Embryonic facial prominence (tissue), 1 donor: ENCODE results near the gene LGR4.
"Not testable (repeated sequence)": the region's sequence is repeated elsewhere in the genome, so short reads cannot be mapped to it uniquely, and the experiment has no call there.

Experiments
- DNase-seq: peaks from one replicate; pipeline ENCODE4 v3.0.0-alpha.2; 2016; ENCODE audit errors: extremely low spot score

Gene LGR4

DNA sequence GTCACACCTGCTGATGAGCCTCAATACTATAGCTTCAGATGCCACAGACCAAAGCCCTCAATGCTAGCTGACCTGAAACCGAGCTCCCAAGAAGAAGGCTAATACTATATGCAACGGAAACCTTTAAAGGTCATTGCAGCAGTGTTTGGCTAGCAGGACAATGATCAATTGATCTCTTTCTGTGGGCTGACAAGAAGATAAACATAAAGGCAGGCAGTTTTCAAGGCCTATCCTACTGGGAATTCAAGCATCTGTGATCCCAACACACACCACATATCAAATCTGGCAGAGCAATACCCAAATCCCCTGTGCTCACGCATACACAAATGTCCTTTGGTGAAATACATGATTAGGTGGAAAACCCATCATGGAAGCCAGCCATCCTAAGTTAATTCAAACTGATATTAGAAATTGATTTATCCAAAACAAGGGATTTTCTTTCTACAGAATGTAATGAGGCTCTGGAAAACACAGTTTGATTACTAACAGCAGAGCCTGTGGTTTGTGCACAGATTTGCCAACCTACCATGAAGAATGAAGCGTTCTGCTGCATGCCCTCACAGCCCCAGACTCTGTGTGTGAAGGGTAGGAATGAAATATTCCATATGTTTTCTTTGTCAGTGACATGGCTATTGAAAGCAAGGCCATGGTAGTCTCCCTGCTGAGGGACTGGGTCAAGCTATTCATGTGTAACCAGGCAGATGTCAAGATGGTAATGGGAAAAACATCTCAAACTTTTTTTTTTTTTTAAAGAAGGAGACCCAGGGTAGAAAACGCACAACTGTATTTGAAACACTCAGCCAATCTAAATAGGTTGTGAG lies 12.2 kb downstream of the LGR4 start:
- no peak for DNase-seq

DNA sequence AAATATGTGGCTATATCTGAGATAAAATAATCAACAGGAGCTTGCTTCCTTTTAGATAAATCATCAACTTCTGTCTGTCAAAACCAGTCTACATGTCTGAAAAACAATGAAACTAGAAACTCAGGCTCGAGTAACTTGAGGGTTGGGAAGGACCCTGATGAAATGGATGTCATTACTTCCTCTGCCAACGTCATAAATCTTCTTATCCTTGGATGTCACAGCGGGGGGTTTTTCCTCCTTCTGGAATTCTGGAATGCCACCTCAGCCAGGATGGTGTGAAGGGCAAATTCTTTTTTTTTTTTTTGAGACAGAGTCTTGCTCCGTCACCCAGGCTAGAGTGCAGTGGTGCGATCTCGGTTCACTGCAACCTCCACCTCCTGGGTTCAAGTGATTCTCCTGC lies 13.4 kb downstream of the LGR4 start:
- no peak for DNase-seq

DNA sequence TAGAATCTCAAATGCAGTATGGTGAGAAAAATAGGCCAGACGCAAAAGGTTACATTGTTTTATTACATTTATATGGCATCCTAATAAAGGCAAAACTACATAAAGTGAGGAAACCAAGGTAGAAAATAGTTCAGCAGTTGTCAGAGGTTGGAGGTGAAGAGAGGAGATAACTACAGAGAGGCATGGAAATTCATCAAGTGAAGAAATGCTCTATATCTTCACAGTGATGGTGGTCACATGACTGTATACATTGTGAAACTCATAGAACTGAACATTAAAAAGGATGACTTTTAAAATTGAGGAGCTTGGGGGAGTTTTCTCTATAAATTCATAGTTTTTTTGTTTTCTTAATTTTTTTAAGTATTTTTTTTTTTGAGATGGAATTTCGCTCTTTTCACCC lies 14.4 kb downstream of the LGR4 start:
- DNase-seq = no peak

GRCh38 chr11:27456795-27457329 lies 15.7 kb downstream of the LGR4 start:
- DNase-seq = no peak

DNA sequence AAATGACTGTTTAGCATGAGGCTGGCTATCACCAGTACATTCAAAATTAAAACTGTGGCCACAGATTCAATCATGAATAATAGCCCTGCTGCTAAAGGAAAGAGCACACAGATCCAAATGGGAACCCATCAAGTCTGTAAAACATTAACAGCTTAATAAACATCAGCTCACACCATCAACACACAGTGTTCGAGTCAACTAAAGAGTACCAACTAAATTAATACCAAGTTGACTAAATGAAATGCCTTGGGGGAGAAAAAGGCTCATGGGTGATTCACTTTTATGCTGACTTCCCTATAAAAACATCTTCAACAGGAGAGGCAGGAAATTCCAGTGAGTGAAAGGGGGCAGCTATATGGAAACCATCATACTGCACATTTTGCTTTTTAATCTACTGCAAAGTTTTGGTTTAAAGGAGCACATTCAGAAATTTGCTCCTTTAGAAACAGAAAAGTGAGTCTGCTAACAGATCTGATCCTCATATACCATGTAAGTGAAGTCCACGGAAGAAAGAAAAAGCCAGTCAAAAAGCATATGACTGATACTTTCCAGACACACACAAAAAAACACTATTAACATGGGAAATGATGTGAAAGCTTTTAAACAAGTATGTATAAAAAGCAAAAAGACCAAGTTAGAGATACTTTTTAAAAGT lies 16.3 kb downstream of the LGR4 start:
- DNase-seq = no peak

DNA sequence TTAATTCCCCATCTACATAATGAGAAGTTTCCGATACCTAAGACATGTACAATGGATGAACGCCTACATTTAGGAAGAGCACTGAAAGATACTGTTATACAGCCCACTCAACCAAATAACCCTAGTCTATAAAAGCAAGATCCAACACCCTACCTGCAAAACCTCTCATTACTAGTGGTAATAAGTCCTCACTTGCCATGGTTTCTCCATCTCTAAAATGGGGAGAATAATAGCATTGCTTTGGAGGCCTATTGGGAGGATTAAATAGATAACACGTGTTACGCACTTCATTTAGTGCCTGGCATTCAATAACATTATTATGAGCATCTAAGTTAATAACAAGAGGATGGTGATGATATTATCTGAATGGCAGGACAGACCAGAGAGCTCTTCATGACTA lies 16.9 kb downstream of the LGR4 start:
- DNase-seq = no peak

- no peak for DNase-seq
These were observed 18.9 kb downstream of the LGR4 start for GRCh38 chr11:27453701-27454100.

DNA sequence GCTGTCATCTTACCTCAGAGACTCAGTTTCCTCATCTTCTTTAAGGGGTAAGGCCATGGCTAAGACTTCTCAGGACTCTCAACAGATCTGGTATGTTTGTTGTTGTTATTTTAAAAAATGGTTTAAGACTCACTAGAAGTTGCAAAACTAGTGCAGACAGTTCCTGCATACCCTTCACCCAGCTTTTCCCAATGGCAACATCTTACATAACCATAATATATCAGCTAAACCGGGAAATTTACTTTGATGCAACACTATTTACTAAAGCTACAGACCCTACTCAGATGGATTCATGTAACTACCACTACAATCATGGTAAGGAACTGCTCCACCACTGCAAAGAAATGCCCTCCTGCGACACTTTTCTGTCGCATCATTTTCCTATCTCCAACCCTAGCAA lies 20.4 kb downstream of the LGR4 start:
- no peak for DNase-seq

GRCh38 chr11:27451244-27451965 lies 21.2 kb downstream of the LGR4 start:
- no peak for DNase-seq

DNA sequence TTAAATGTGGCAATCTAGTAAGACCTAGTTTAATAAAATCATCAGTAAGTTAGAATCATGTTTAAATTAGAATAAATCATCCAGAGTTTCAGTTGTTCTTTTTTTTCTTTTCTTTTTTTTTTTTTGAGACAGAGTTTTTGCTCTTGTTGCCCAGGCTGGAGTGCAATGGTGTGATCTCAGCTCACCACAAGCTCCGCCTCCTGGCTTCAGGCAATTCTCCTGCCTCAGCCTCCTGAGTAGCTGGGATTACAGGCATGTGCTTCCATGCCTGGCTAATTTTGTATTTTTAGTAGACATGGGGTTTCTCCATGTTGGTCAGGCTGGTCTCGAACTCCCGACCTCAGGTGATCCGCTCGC lies 24.4 kb downstream of the LGR4 start:
- not testable (repeated sequence) for DNase-seq

DNA sequence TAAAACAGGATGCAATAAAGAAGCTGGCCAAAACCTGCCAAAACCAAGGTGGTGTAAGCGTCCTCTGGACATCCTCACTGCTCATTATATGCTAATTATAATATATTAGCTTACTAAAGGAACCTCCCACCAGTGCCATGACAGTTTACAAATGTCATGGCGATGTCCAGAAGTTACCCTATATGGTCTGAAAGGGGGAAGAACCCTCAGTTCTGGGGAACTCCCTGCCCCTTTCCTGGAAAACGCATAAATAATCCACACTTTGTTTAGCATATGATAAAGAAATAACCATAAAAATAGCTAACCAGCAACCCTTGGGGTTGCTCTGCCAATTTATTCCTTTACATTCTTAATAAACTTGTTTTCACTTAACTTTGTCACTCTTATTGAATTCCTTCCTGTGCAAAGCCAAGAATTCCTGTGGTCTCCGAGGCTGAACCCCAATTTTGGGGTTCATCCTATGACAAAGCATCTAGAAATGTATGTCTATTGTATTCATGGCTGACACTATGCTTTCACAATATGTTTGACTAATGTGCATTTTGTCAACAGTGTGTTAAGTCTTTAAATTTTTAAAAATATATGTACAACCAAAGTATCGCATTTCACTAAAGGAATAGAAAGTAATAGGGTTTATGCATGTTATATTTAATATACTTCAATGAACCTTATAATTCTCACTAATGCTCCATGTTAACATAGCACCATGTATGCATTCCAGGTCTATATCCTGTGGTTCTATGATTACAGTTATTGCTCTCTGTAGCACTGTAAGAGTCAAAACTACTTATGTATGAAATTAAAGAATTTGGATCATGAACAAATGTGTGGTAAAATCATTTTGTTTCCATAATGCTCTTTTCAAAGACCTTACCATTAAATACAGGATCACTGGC lies 25.1 kb downstream of the LGR4 start:
- DNase-seq = no peak

GRCh38 chr11:27445625-27446024 lies 27.0 kb downstream of the LGR4 start:
- no peak for DNase-seq

DNA sequence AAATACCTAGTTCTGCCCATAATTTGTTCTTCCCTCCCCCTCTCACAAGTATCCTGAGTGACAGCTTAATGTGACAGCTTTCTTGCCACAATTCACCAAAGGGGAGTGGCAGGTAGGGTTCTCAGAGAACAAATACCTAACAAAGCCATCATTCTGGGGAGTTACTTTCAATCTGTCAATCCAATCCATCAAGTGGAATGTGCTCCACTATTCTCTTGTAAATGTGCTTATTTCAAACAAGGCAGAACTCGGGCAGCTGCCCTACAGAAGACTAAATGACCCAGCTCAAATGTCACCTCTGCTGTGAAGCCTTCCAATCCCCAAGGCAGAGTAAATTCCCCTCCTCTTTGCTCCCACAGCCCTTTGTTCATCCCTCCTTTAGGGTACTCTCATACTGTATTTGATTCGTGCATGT lies 27.8 kb downstream of the LGR4 start:
- DNase-seq = no peak

DNA sequence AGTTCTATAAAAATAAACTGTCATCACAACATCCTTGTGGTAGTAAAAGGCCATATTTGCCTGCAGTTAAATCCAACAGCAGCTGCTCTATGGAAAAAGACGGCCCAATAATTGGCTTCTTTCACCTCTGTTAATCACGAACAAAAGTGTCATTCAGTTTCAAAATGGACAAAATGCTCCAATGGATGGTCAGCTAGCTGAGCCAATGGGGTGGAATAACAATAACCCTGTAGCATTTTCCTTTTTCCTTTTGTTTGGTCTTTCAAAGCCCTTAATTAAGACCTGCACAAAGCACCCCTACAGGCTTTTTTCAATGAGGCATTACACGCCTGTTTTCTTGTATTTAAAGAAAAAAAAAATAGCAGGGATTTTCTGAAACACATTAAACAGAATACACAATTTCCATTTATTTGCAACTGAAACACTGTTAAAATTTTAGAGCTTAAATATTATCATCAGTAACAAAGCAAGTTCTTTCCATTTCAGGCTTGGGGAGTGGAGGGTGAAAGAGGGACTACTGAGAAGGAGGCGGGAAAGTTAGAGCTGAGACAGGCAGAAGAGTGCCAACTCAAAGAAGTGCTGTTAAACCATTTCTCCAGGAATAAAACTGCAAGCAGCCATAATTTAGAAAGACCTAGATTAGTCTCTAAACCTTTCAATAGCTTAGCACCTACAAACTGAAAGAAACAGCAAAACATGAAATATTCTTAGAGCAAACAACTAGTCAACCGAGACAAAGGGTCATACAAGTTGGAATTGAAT lies 28.7 kb downstream of the LGR4 start:
- DNase-seq = no peak

GRCh38 chr11:27443227-27443626 lies 29.4 kb downstream of the LGR4 start:
- no peak for DNase-seq

DNA sequence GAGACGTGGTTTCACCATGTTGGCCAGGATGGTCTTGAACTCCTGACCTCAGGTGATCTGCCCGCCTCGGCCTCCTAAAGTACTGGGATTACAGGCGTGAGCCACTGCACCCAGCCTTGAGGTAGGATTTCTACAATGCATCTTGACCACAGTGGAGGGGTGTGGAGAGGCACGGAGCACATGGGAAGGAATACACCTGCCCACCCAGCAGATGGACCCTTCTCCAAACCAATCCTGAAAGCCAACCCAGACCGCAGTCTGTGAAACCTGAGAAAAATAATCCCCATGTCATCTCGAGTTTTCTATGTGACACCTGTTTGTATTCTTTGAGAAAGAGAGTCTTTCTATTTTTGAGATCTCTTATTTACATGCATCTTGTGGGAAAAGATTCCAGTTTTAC lies 32.5 kb downstream of the LGR4 start:
- DNase-seq = no peak

GRCh38 chr11:27438595-27438981 lies 34.0 kb downstream of the LGR4 start:
- DNase-seq = no peak

DNA sequence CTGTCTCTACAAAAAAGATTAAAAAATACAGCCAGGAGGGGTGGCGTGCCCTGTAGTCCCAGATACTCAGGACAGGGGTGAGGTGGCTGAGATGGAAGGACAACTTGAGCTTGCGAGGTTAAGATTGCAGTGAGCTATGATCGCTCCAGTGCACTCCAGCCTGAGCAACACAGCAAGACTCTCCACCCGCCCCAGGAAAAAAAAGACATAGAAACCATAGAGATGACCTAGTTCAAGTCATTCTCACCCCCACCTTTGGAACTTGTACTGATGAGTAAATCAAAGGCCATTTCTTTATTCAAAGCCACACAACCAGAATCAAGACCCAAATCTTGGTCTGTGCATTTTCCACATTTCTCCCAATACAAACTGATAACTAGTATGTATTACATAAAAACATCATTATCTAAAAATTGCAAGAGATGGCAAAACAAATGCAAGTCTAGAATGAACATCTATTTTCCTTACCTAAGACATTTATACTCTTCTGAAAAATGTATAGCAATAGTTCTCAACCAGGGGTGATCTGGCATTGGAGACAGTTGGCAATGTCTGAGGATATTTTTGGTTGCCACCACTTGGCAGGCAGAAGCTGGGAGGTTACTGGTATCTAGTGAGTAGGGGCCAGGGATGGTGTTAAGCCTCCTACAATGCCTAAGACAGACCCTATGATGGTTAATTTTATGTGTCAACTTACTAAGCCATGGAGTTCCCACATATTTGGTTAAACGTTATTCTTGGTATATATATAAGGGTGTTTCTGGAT lies 34.6 kb downstream of the LGR4 start:
- no peak for DNase-seq

DNA sequence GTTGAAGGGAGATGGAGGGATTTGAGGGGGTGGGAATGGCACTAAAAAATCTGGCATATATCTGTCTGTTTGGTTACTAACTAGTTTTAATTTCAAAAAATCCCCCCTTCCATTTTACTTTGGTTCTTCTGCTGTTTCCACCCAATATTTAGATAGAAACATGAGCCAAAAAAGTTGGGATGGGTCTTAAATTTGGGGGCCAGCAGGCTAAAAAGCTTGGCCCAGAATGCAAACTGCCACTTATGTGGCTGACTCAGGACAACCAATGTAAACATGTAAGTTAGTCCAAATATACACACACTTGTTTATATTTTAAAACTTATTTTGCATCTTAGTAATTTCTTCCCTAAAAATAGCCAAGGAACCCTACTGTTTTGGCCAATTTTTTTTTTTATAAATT lies 35.7 kb downstream of the LGR4 start:
- DNase-seq = no peak

DNA sequence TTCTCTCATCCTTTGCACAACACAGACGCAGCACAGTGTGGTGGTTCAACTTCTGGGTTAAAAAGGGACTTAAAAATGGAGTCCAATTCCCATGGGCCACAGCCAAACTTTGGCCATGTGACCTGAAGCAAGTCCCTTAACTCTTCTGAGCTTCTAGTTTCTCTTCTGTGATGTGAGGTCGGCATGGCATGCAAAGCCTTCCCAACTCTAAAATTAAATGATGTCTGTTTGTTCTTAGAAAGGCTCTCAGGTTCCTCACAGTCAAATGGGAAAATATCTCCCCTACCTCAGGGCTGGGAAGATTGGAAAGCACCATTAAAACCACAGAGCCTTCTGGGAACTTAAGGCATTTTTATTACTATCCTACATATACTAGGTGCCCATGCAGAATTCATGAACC lies 38.8 kb downstream of the LGR4 start:
- DNase-seq = no peak
